Measurements from ENCODE around the gene GLRA1.
A peak's percentile ranks its signal among the peaks of the same experiment; 100 is the strongest.

GLRA1 gene

DNA sequence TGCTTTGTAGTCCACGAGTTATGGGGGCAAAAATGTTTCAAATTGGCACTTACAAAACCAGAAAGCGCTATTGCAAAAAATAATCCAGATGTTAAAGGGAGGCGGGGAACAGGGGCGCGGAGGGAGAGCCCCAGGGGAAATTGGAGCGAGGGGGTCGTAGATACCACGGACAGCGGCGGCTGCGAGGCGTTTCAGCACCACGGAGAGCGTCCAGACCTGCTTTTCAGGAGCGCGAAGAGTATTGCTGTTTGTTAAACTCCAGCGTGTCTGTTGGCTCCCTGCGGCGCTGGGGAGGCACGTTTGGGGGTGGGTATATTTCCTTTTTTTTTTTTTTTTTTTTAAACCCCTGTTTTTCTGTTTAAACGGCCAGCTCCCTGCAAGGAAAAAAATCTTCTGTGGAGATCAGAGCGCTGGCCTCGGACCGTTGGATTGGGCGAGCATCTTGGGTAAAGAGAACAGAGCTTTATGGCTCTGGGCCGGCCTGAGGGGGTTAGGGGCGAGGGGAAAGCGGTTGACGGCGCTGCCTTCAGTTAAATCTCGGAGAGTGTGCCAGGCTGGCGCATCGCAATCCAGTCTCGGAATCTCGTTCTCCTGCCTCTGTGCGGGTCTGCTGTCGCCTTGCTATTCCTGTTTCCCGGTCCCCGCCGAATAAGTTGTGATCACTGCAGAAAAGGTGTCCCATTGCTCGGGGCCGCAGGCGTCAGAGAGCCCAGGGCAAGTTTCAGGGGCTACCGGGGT lies at the start of gene GLRA1:
Gene GLRA1 (minus strand): TSS at position 288 of the 738 bp plus-strand sequence. CDS start 302 bp downstream, outside the sequence.
- no peak for DNase-seq

DNA sequence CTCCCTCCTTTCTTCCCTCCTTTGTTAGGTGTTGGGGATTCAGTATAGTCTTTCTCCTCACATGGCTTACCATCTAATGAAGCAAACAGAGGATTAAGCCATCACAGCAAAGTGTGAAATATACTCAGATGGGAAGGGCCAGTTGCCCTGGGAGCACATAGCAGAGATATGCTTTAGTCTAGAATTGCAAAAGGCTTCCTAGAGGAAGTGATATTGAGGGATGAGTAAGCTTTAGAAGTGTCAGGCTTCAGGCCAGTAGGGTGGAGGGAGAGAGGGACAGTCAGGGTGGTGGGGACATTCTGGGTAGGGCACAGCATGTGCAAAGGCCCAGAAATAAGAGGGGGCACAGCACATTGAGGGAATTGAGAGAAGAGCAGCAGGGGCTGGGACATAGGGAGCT lies 46.2 kb upstream of the GLRA1 start:
- DNase-seq, result no peak

DNA sequence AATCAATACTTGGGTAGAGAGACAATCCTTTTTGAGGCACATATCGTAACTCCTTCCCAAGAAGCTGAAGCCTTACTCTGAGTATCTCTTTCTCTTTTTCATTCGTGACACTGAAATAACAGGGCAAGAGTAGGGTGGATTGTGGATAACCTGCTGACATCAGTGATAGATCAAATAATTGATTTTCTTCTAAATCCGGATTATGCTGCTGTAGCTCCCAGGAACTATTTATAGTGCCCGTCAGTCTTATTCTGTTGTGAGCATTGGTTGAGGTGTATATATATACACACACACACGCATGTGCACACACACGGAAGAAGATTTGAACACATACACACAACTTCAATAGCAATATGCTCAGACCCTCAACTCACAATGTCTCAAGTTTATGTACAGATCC lies 43.2 kb upstream of the GLRA1 start:
- DNase-seq, result no peak

DNA sequence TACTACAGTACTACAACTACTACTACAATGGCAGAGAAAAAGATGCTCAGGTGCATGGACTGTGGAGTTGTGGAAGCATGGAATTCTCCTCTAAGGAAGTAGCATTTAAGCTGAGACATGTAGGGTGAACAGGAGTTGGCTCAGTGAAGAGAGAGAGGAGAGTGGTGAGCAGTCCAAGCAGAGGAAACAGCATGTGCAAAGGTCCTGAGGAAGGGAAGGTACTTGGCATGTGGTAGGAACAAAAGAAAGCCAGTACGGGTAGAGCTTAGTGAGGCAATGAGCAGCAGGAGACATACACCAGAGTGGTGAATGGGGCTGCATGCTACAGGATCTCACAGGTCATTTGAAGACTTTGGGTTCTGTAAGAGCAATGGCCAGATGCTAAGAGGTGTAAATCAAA lies 41.4 kb upstream of the GLRA1 start:
- no peak for DNase-seq

DNA sequence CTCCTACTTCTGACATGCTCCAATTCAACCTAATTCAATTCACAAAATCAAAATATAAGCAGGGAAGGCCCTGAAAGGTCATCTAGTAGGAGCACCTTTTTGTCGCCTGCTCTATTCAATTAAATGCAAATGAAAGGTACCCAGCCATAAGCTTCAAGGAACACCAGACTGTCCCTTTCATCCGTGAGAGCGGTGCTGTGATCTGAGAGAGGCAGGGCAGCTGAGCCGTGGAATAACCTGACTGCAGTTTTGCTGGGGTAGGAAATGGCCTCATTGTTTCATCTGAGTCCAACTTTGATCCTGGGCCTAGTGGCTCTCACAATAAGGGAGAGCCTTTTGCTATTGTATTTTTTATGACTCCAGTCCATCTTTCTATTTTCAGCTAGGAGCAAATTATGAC lies 39.8 kb upstream of the GLRA1 start:
- DNase-seq, result no peak

DNA sequence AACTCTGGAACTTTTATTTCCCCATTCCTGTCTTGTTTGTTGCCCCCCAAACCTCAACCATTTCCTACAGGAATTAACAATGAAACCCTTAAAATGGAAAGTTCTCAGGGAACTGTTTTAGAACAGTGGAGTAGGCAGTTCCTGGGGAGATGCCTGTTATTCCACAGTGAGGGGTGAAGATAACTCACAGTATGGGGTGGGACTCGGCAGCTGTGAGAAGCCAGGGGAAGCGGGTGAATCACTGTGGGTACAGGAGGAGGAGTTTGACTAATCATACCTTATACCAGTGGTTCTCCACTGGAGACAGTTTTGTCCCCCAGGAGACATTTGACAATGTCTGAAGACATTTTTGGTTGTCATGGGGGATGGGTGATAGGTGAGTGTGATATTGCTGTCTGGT lies 36.9 kb upstream of the GLRA1 start:
- DNase-seq, result no peak

DNA sequence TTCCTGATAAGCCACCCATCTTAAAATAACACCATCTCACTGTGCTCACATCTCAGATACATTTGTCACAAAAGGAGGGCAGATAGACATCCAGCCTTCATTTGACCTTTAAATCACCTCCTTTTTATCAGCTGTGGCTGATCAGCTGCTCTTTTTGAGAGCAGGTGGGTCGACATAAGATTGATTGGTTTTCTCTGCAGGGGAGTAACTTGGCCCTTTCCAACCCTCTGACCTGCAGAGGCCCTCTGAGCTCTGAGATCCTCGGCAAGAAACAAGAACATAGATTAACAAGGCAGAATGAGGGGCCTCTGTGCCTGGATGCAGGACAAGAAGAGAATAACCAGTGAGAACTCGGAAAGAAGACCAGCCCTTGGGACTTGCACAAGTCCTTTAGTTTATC lies 33.5 kb upstream of the GLRA1 start:
- DNase-seq, result no peak

DNA sequence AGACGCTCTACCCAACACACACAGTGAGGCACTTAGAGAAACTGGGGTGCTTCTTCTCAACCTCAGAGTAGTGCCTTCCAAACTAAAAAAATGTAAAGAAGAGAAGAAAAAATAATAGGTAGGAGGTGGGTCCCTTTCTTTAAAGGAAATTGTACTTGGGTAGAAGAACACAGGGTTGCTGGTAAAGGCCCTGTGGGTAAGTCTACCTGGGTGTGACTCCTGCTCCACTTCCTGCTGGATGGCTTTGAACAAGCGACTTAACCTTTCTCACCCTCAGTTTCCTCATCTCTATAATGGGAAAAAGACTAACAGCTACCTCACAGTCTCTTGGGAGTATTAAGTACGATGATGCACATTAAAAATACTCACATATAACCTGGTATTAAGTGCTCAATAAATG lies 32.1 kb upstream of the GLRA1 start:
- no peak for DNase-seq

DNA sequence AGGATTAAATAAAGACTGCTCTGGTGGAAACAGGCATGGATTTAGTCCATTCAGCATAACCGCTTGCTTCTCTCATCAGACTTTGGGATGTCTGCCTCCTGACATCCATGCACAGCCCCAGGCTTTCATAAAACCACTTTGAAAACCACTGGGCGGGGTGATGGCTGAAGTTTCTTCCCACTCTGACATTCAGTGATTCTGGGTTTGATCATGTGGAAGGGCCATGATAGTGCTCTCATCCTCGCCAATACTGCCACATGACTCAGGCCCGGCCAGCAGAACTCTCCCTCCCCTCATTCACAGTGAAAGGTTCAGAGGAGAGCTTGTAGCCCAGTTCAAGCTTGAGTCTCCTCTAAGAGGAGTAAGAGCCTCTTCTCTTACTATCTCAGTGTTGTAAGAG lies 29.6 kb upstream of the GLRA1 start:
- no peak for DNase-seq

DNA sequence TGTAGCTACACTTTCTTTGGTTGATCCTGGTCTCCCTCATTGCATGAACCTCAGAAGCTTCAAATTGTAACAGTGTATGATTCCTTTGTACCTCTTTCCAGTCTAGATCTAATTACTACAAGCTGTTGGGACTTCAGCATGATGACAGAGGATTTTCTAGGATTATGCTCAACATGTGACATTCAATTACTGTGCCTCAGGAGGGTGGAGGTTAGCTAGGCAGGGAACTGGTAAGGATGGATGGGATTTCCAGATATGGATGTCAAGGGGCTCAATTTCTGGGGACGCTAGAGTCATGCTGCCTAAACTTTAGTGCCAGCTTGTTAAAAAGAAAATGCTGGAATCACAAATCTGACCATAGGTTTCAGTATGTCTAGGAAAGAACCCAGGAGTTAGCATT lies 29.2 kb upstream of the GLRA1 start:
- no peak for DNase-seq

DNA sequence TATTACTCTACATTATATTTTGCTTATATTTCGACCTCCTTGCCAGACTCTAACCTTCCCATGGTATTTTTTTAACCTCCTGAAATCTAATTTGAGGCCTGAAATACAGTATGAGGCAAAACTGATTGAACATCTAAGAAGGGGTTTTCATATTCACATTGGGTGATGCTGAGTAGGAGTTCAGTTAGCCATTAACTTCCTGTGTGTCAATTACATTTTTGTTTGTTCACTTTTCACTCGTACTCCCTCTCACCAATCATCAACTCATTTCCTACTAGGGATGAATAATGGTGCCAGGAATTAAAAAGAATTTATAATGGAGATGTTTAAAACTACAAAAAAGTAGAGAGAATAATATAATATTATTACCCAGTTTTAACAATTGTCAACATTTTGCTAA lies 27.6 kb upstream of the GLRA1 start:
- DNase-seq, result no peak

DNA sequence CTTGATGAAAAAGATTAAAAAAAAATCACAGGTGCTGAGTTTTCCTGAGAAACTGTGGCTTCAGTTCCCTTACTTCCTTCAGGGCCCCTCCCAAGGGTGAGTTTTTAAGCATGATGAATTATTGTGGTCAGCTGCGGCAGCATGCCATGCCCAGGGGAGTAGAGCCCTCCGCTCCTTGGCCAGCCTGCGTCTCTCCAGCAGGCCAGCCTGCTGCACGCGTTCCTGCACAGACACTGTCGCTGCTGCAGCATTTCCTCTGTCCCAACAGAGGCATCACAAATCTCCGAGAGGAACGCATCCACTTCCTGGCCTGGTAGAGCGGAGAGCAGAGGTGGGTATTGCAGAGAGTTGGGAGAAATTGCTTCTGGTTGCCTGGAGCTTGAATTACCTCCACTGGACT lies 26.1 kb upstream of the GLRA1 start:
- no peak for DNase-seq

DNA sequence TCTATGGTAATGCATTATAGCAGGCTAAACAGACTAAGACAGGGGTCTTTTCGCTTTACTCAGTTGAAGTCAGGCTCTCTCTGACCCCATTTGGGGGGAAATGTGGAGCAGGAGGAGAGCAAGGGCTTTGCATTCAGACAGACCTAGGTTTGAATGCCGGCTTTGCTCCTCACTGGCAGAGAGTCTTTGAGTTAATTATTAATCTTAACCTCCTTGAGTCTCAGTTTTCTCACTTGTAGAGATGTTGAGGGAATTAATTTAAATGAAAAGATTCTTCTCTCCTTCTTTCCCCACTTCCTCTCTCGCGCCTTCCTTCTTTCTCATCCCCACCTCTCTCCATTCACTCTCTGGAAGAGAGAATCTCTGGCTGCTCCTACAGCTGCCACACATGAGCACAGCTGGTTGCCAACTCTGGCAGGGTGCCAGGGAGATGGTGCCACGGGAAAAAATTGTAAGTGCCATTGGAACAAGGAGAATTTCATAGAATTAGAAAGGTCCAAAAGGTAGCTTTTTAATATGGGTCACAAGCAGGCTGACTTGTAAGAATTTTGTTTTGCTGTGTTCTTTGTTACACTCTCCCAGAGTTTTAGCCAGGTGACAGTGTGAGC lies 25.2 kb upstream of the GLRA1 start:
- no peak for DNase-seq

DNA sequence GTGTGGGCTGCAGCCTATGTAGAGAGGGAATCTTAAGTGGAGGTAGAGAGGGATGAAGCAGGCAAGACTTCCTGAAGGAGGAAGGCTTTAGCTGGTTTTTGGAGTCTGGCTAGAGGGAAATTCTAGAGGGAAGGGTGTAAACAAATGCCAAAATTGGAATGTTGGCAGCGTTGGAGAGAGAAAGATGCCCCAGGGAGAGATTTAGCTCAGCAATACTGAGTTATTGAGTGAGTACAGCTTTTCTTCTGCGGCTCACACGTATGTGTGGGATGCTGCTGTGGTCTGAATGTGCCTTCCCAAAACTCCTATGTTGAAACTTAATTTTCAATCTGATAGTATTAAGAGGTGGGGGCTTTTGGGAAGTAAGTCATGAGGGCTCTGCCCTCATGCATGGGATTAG lies 24.5 kb upstream of the GLRA1 start:
- no peak for DNase-seq

DNA sequence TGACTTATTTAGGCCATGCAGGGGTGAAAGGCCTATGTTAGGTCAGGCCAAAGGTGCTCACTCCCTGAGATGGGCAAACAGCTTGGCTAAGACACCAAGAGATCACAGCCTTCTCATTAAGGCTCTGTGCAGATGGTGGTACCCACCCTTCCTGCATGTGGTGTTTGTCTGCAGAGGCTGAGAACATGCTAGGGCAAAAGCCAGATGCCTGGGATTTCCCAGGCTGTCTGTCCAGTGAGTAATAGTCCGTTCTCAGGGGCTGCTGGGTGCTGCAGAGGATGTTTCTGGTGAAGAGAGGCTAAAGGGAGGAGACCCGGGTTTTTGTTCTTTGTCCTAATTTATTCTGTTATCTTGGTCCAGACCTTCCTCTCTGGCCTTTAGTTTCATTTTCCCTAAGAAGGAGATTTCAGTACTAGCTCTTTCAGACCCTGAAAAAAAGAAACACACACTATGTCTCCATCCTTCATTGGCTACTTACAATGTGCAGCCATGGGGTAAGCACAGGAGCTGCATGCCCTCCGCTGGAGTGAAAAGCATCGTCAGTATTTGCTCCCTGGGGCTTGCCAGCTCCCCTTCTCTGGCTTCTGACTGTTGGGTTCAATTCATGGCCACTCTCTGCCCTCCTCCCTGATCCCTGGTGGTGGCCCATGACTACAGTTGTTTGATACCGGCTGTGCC lies 23.4 kb upstream of the GLRA1 start:
- DNase-seq, result no peak

DNA sequence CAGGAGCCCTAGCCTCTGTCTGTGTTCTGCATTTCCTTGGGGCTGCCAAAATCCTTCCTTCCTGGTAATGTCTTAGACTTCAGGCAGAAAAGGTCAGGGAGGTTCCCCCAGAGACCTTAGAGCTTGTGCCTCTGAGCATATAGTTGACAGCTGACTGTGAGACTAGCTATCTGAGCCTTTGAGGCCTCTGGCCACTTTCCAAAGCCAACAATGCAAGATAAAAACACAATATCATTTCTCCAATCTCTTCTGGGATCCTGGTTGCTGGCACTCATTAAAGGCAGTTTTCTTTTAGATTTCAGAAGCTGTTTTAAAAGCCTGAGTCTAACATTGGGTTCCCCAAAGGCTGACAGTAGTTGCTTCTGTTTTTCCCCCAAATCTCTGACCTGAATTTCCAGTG lies 13.2 kb upstream of the GLRA1 start:
- DNase-seq, result no peak

DNA sequence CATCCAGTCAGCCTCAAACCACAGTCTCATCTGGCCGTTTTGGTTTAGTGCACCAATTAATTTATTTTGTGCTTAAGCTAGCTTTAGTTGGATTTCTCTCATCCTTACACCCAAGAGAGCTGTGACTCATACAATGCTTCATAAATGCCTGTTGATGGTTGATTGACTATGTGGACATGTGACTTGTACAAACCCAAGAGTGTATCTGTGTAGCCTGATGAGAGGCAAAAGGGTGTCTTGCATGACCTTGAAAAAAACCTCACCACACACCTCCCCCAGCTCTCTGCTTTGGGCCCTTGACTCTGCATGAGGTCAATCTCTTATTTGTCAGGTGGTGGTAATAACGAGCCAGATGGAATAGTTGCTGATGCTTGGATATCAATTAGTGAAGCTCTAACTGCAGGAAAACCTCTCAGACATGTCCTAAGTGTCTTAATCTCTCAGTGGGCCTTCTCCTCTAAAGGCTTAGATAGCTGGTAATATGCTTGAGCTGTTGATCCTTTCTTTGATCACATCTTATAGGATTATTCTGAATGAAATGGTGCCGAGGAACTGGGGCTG lies 10.6 kb upstream of the GLRA1 start:
- DNase-seq, result no peak

DNA sequence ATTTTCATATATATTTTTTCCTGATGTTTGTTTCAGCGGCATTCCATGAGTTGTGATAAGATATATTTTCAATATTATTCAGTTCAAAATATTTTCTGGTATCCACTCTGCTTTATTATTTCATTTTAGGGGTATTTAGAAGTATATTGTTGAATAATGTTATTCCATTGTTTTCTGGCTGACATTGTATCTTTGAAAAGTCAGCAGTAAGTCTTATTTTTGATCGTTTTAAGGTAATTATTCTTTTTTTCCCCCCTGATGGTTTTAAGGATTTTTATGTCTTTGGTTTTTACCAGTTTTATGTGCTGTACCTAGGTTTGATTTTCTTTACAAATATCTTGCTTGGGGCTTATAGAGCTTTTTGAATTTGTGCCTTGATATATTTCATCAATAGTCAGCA lies 6.6 kb upstream of the GLRA1 start:
- no peak for DNase-seq

DNA sequence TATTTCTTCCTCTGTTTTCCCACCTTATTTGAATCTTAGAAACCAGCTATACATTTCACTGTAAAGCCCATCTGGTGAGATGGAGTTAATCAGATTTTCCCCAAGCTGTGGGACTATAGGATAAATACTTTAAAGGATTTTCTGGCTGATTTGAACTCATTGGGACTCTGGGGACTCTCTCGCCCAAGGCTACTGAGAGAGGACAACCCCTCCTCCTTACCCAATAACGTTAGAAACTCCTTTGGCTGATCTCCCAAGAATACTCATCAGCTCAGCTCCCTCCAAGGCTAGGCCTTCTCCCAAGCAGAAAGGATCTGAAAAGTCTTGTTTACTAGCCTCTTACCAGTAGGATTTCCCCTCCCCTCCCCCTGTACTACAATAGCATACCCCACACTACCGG lies 1.5 kb upstream of the GLRA1 start:
- DNase-seq, result no peak

DNA sequence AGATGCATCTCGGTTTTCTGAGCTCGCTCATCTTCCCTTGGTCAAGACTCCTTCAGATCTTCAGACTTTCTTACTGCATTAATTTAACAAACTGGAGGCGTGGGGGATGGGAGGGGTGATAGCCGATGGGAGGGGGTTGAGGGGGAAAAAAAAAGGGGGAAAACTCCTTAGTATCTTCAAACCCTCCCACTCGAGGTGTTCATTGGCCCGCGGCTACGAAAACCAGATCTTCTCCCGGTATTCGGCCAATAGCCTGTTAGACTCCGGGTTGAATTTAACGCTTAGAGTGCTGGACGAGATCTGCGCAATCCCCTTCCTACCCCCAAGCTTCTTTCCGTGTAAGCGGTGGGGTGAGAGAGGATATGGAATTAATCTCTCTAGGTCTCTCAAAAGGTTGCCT lies 689 bp upstream of the GLRA1 start:
- no peak for DNase-seq

DNA sequence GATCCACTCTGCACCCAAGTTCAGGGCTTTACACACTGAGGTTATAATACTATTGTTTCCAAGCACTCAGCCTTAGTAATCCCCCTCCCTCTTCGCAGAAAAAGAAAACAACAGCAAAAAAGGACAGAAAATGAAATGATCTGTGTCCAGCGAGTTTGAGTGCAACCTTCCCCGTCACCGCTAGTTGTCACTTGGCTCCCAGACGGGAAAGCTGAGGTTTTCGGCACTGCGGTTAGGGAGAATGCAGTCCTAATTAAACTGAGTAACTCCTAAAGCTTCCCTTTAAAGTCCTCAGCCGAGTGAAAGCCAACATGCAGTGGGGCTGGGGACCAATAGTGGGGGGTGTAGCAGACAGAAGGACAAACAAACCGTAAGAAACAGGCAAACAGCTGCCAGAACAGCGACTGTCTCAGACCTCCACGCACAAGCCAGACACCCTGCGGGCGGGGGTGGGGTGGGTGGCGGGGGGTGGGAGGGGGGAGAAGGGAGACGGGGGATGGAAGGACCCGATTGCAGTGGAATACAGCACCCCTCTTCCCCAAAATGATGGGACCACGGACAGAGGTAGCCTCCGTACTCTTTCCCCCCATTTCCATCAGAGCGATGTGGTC lies 680 bp downstream of the GLRA1 start:
- peak; percentile 8 for DNase-seq

DNA sequence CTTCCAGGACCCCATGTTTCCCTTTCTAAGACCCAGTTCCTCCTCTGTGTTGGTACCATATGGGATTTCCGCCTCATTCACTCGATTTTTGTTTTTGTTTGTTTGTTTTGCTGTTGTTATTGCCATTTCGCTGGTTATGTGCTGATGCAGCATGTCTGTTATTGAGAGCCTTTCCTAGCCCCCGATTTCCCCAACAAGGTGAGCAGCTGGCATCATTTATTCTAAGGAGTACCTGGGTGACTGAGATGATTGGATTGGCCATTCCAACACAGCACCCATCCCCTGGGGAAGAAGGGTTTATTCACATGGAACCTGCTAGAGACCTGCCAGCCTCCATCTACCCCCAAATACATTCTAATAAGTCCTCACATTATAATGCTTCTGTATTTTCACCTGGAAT lies 2.7 kb downstream of the GLRA1 start:
- no peak for DNase-seq

DNA sequence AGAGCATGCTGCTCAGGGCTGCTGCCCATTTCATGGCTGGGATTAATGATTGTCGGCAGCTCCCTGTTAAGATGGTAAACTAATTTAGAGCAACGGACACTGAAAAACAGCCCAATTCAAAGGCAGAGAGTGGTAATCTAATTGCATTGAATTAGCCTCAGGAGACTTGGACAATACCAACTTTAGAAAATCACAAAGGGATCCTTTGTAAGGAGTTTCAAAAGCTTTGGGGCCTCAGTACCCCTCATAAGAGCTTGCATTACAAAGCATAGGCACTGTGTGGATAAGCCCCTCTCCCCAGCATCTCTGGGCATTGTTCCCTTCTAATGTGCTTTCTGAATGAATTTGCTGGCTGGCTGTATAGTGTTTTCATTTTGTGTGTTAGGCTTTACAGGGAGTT lies 6.7 kb downstream of the GLRA1 start:
- no peak for DNase-seq

DNA sequence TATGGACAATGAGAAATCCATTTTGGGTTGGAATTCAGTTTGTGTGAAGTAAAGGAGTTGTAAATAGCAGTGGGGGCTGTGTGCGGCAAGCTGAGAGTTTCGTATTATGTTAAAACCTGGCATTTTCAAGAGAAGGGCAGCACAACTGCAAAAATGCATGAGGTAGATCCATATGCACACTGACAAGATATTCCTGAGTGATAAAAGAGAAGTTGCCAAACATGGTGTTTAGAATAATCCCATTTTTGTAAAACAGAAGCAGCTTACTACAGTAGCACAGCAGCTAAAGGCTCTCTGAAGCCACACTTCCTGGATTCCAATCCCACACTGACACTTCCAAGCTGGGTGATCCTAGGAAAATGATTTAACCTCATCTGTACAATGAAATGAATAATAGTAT lies 11.2 kb downstream of the GLRA1 start:
- DNase-seq, result no peak

Measured in NCI-H510A treated with DMSO at 0.1 percent for 48 hours (cell line).